Measurements from ENCODE around the gene CRYGS. TPM values are rescaled to one million over a fixed set of nuclear protein-coding genes. Genes with fewer than 3 reads are reported as not detected.

The CRYGS gene
- total RNA-seq, 1 donor from 2014 or later: 1.3 TPM

DNA sequence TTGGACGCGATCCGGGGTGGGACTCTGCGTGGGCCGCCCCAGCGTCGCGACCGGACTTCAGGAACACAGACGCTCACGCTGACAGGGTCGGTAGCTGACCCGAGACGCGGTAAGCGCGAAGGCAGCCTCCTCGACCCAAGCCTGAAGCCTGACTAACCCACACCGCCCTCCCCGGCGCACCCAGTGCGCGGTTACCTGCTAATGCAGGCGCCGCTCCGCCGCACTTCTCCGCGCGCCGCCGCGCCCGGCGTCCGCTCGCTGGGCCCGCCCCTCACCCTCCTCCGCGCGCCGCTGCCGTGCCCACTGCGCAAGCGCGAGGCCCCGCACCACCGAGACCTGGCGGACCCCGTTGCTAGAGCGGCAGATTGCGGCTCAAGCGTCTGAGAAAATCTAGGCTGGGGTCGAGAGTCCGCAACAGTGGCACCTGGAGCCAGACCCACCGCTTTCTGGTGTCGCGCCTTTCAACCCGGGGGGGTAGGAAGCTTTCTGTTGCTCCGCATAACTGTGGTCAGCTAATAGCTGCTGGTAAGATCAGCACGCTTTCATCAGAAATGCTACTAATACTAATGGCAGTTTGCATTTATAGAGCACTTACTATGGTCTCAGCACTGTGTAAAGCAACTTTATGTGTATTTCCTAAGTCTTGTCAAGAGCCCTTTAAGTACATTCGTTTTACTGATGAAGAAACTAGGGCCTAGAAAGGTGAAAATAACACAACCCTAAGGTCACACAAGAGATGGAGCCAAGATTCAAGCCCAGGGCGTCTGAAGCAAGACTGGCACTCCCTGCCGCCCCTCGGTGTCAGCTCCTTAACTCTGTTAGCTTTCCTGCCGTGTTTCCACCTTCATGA lies 23.1 kb upstream of the CRYGS start, which contains the start of gene TBCCD1:
TSS of gene TBCCD1 (minus strand) at position 268 of the 850 bp plus-strand sequence. CDS start 3,010 bp downstream, outside the sequence.
- H3K9me3 ChIP-seq (ENCODE audit: insufficient read depth, low read depth, low read length): no peaks in the 10 kb centered on the region
- Mint-ChIP-seq H3K4me3 (ENCODE audit: unreplicated experiment) (peak within 1 kb of the TSS; percentile 95), H3K27me3 (ENCODE audit: low read depth, unreplicated experiment) (no peaks in the 10 kb centered on the region), H3K9me3 (ENCODE audit: unreplicated experiment) (no peaks in the 10 kb centered on the region), H3K27ac (ENCODE audit: unreplicated experiment) (peak within 1 kb of the TSS; percentile 86), H3K4me1 (ENCODE audit: low read depth, unreplicated experiment) (peaks cover 10% of the 10 kb centered on the region), H3K36me3 (ENCODE audit: low read depth, unreplicated experiment) (no peaks in the 10 kb centered on the region)
- TF ChIP-seq EZH2 (IDR thresholded peaks at IDR 0.05; ENCODE audit: insufficient read depth, low read length): no peak
- TF ChIP-seq, protein P1, sequence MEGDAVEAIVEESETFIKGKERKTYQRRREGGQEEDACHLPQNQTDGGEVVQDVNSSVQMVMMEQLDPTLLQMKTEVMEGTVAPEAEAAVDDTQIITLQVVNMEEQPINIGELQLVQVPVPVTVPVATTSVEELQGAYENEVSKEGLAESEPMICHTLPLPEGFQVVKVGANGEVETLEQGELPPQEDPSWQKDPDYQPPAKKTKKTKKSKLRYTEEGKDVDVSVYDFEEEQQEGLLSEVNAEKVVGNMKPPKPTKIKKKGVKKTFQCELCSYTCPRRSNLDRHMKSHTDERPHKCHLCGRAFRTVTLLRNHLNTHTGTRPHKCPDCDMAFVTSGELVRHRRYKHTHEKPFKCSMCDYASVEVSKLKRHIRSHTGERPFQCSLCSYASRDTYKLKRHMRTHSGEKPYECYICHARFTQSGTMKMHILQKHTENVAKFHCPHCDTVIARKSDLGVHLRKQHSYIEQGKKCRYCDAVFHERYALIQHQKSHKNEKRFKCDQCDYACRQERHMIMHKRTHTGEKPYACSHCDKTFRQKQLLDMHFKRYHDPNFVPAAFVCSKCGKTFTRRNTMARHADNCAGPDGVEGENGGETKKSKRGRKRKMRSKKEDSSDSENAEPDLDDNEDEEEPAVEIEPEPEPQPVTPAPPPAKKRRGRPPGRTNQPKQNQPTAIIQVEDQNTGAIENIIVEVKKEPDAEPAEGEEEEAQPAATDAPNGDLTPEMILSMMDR (IDR thresholded peaks at IDR 0.05; ENCODE audit: insufficient read depth, low read depth, low read length): no peak
- H3K4me1 ChIP-seq (ENCODE audit: insufficient read depth, low read length): peaks cover 24% of the 10 kb centered on the region
- FAIRE-seq: no peak
- H3K9ac ChIP-seq (ENCODE audit: low read length): peak within 1 kb of the TSS; percentile 91
- peaks cover 4% of the 10 kb centered on the region for H3K36me3 ChIP-seq (ENCODE audit: insufficient read depth, low read length)
- peak within 1 kb of the TSS; percentile 74 for H3K27ac ChIP-seq (ENCODE audit: low read depth, low read length)
- peak within 1 kb of the TSS; percentile 99 for H2AFZ ChIP-seq (ENCODE audit: low read depth, low read length)
- no peaks in the 10 kb centered on the region for H3K27me3 ChIP-seq (ENCODE audit: insufficient read depth, low read length)
- peak within 1 kb of the TSS; percentile 97 for H3K4me3 ChIP-seq (ENCODE audit: insufficient read depth, low read depth, low read length)
- peaks cover 48% of the 10 kb centered on the region for H3K79me2 ChIP-seq (ENCODE audit: insufficient read depth, low read length)
- peak within 1 kb of the TSS; percentile 94 for H3K4me2 ChIP-seq (ENCODE audit: low read length)
- peaks cover 7% of the 10 kb centered on the region for H4K20me1 ChIP-seq (ENCODE audit: insufficient read depth, low read length)
- peak; percentile 64 for DNase-seq (ENCODE audit: low read depth)

DNA sequence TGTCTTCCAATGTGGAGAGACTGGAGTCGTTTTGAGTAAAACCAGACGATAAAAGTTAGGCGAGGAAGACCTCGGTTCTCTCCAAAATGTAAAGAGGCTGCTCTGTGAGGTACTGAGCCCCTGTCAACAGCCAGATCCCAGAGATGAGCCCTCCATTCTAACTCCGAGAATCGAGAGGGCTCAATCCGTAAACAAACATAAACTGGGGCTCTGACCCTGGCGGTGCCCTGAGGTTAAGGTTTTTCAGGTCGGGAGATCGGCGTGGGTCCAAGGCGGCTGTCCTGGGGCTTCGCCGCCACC lies 22.5 kb upstream of the CRYGS start:
- Histone ChIP-seq H3K79me2 (ENCODE audit: insufficient read depth, low read length) (peaks cover 47% of the 10 kb centered on the region), H3K36me3 (ENCODE audit: insufficient read depth, low read length) (peaks cover 4% of the 10 kb centered on the region), H3K9me3 (ENCODE audit: insufficient read depth, low read depth, low read length) (no peaks in the 10 kb centered on the region), H3K27ac (ENCODE audit: low read depth, low read length) (peak overlapping the region; percentile 74), H3K9ac (ENCODE audit: low read length) (peak overlapping the region; percentile 91), H4K20me1 (ENCODE audit: insufficient read depth, low read length) (peaks cover 5% of the 10 kb centered on the region), H2AFZ (ENCODE audit: low read depth, low read length) (peak overlapping the region; percentile 99), H3K4me1 (ENCODE audit: insufficient read depth, low read length) (peaks cover 23% of the 10 kb centered on the region), H3K4me2 (ENCODE audit: low read length) (peak overlapping the region; percentile 94), H3K4me3 (ENCODE audit: insufficient read depth, low read depth, low read length) (peak overlapping the region; percentile 97), H3K27me3 (ENCODE audit: insufficient read depth, low read length) (no peaks in the 10 kb centered on the region)
- Mint-ChIP-seq H3K27ac (ENCODE audit: unreplicated experiment) (peak overlapping the region; percentile 84), H3K4me3 (ENCODE audit: unreplicated experiment) (peak overlapping the region; percentile 95), H3K27me3 (ENCODE audit: low read depth, unreplicated experiment) (no peaks in the 10 kb centered on the region), H3K4me1 (ENCODE audit: low read depth, unreplicated experiment) (peaks cover 10% of the 10 kb centered on the region), H3K36me3 (ENCODE audit: low read depth, unreplicated experiment) (no peaks in the 10 kb centered on the region), H3K9me3 (ENCODE audit: unreplicated experiment) (no peaks in the 10 kb centered on the region)
- TF ChIP-seq, protein P1 (IDR thresholded peaks at IDR 0.05; ENCODE audit: insufficient read depth, low read depth, low read length): no peak
- no peak for TF ChIP-seq EZH2 (IDR thresholded peaks at IDR 0.05; ENCODE audit: insufficient read depth, low read length)
- DNase-seq (ENCODE audit: low read depth) (no peak), FAIRE-seq (no peak)

DNA sequence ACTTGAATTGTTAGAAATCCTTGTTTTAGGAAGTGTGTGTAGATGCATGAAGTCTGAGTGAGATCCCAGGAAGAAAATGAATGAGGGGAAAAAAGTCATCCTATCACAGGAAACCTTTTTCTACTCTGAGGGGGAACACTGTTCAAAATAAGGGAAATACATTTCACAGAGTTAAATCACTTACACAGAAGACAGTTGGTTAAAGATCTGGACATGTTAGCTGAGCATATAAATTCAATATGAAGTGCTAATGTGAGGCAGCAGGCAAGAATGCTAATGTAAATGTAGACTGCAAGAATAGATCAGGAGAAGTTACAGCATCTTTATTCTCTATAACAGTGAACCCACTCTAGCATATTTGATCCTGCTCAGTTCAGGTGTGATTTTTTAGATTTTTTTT lies 20.4 kb upstream of the CRYGS start:
- FAIRE-seq: no peak
- Histone ChIP-seq H3K9me3 (ENCODE audit: insufficient read depth, low read depth, low read length) (no peaks in the 10 kb centered on the region), H3K9ac (ENCODE audit: low read length) (no peak overlapping the region), H3K4me3 (ENCODE audit: insufficient read depth, low read depth, low read length) (no peak overlapping the region), H3K36me3 (ENCODE audit: insufficient read depth, low read length) (peaks cover 4% of the 10 kb centered on the region), H3K27ac (ENCODE audit: low read depth, low read length) (no peak overlapping the region), H4K20me1 (ENCODE audit: insufficient read depth, low read length) (no peaks in the 10 kb centered on the region), H3K79me2 (ENCODE audit: insufficient read depth, low read length) (peaks cover 46% of the 10 kb centered on the region), H2AFZ (ENCODE audit: low read depth, low read length) (no peak overlapping the region), H3K27me3 (ENCODE audit: insufficient read depth, low read length) (no peaks in the 10 kb centered on the region), H3K4me2 (ENCODE audit: low read length) (no peak overlapping the region), H3K4me1 (ENCODE audit: insufficient read depth, low read length) (peaks cover 12% of the 10 kb centered on the region)
- Mint-ChIP-seq H3K27me3 (ENCODE audit: low read depth, unreplicated experiment) (no peaks in the 10 kb centered on the region), H3K27ac (ENCODE audit: unreplicated experiment) (no peak overlapping the region), H3K9me3 (ENCODE audit: unreplicated experiment) (no peaks in the 10 kb centered on the region), H3K36me3 (ENCODE audit: low read depth, unreplicated experiment) (peaks cover 2% of the 10 kb centered on the region), H3K4me3 (ENCODE audit: unreplicated experiment) (no peak overlapping the region), H3K4me1 (ENCODE audit: low read depth, unreplicated experiment) (peaks cover 5% of the 10 kb centered on the region)
- TF ChIP-seq EZH2 (IDR thresholded peaks at IDR 0.05; ENCODE audit: insufficient read depth, low read length): no peak
- TF ChIP-seq, protein P1 (IDR thresholded peaks at IDR 0.05; ENCODE audit: insufficient read depth, low read depth, low read length): no peak
- no peak for DNase-seq (ENCODE audit: low read depth)
